SK-N-MC (cell line): Measurements from ENCODE around the gene TFPI2.

Experiments used
- DNase-seq: peaks from one replicate; pipeline ENCODE4 v3.0.0-alpha.2; 2011; ENCODE audit warnings: low read depth, low spot score
- H3K27ac ChIP-seq: fragments of 200-600 bp; sonication (generic); 2 replicates; pipeline ENCODE4 v1.5.1; 2016; ENCODE audit warnings: mixed run types
- H3K36me3 ChIP-seq: fragments of 200-600 bp; sonication (generic); 2 replicates; pipeline ENCODE4 v1.6.1; 2017; ENCODE audit warnings: antibody characterized with exemption, low read length, mixed read lengths; ENCODE audit not compliant: insufficient read depth
- H3K4me3 ChIP-seq: fragments of 200-600 bp; sonication (generic); 2 replicates; pipeline ENCODE4 v1.5.1; 2016
- H3K9ac ChIP-seq: fragments of 200-600 bp; sonication (generic); 2 replicates; pipeline ENCODE4 v1.8.0; 2017; ENCODE audit warnings: mixed run types, mixed read lengths; ENCODE audit not compliant: insufficient read length
- H3K9me3 ChIP-seq: fragments of 200-600 bp; sonication (generic); 2 replicates; pipeline ENCODE4 v1.6.1; 2017; ENCODE audit warnings: low read depth, mild to moderate bottlenecking, antibody characterized with exemption, low read length, moderate library complexity, mixed read lengths
- EZH2 ChIP-seq: fragments of 200-600 bp; sonication (generic); IDR thresholded peaks from one replicate; pipeline ENCODE4 v1.6.1; 2017; ENCODE audit warnings: antibody characterized with exemption
- FOXP2 ChIP-seq: optimal IDR thresholded peaks from 2 replicates; pipeline ENCODE3; 2011; ENCODE audit warnings: mild to moderate bottlenecking, moderate library complexity; ENCODE audit not compliant: insufficient read depth; ENCODE audit errors: extremely low read length, control extremely low read depth
- POLR2AphosphoS5 ChIP-seq: IDR thresholded peaks from 2 replicates; pipeline ENCODE4 v1.6.1; 2012; ENCODE audit warnings: mild to moderate bottlenecking, low read depth, low read length, borderline replicate concordance

The TFPI2 gene

DNA sequence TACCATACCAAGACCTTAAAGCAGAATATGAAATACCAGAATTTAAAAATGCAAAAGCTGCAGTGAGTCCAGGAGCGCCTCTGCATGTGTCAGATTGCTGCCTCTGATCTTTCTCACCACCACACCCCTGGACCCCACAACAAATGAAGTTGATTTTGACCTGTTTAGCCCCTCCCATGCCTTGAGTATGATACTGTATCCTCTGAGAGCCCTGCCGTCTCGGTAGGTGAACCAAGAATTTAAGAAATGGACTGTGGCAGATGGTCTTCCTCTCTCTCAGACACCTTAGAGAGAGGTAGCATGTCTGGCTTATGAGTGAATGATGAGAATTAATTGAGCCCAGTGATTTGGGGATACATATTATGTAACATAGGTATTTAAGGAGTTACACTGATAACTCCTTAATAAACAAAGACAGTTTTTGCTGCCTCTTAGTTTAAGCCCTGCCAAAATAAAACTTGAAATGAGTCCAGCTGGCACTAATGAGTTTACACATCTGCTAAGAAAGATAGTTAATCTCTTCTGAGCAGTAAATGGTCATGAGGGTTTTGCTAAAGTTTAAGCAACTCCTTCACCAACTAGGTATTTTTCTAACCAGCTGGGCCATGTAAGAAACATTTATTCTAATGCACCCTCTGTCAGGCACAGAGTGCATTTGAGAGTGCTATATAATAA, 4.5 kb upstream of the TFPI2 start:
- Histone ChIP-seq H3K4me3 (no peak overlapping the region), H3K36me3 (no peaks in the 10 kb centered on the region), H3K9me3 (no peaks in the 10 kb centered on the region), H3K9ac (no peak overlapping the region), H3K27ac (no peak overlapping the region)
- DNase-seq, result no peak
- TF ChIP-seq EZH2 (no peak), POLR2AphosphoS5 (no peak), FOXP2 (no peak)

DNA sequence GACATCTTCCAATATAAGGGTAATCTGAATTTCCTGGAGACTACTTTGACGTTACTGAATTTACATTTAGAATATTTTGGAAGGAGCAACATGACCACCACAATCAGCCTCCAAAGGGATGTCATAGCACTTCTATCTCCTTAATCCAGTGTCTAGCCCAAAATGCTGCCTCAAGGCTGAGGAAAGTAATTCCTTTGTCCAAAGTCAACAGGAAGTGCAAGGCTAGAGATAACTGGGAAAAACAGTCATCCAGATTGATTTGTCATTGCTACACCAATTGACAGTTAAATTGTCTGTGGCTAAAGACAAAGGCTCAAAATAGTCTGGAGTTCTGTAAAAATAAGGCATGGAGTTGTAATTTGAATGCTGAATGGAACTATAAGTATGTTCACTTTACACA, 3.9 kb upstream of the TFPI2 start:
- no peak for TF ChIP-seq EZH2
- no peak for TF ChIP-seq FOXP2
- TF ChIP-seq POLR2AphosphoS5, result no peak

DNA sequence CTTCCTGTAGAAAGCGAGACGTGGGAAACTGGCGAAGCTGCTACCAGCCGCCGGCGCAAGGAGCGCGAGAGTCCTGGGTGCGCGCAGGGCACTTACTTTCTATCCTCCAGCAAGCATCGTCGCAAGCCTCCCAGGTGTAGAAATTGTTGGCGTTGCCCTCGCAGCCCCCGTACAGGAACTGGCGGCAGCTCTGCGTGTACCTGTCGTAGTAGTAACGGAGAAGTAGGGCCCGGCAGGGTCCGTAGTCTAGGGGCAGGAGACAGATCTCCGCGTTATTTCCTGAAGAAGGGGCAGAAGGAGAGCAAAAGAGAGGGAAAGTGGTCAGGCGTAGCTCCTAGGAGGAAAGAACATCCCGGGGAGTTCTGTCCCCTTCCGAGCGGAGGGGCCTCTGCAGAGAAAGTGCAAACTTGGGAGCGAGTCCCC, 501 bp downstream of the TFPI2 start:
- Histone ChIP-seq H3K36me3 (no peaks in the 10 kb centered on the region), H3K9ac (peak overlapping the region; percentile 30), H3K4me3 (peak overlapping the region; percentile 78), H3K9me3 (no peaks in the 10 kb centered on the region), H3K27ac (no peak overlapping the region)
- TF ChIP-seq FOXP2 (no peak), POLR2AphosphoS5 (no peak), EZH2 (no peak)
- DNase-seq, result no peak

More for the DNA sequence above, 3.9 kb upstream of the TFPI2 start:
- H3K36me3 ChIP-seq, result no peaks in the 10 kb centered on the region
- no peak for DNase-seq
- H3K27ac ChIP-seq, result no peak overlapping the region
- H3K4me3 ChIP-seq, result no peak overlapping the region
- H3K9ac ChIP-seq, result no peak overlapping the region
- H3K9me3 ChIP-seq, result no peaks in the 10 kb centered on the region

DNA sequence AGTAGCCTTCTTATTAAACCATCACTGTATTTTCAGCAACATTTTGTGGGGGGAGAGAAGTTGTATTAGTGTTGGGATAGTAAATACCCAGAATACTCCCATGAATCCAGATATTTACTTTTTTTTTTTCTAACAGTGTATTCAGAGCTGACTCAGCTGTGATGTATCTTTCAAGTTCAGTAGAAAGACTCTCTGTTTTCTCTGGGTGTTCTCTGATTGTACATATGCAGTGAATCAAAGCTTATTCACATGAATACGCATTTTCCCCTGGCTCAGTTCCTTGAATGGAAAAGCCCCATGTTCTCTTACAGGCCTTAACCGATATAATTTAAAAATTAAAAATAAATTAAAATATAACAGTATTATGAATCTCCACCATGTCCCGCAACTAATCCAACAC, 1.3 kb downstream of the TFPI2 start:
- TF ChIP-seq EZH2 (no peak), FOXP2 (no peak), POLR2AphosphoS5 (no peak)
- DNase-seq, result no peak
- H3K4me3 ChIP-seq, result no peak overlapping the region
- H3K27ac ChIP-seq, result no peak overlapping the region
- H3K36me3 ChIP-seq, result no peaks in the 10 kb centered on the region
- H3K9me3 ChIP-seq, result no peaks in the 10 kb centered on the region
- no peak overlapping the region for H3K9ac ChIP-seq

DNA sequence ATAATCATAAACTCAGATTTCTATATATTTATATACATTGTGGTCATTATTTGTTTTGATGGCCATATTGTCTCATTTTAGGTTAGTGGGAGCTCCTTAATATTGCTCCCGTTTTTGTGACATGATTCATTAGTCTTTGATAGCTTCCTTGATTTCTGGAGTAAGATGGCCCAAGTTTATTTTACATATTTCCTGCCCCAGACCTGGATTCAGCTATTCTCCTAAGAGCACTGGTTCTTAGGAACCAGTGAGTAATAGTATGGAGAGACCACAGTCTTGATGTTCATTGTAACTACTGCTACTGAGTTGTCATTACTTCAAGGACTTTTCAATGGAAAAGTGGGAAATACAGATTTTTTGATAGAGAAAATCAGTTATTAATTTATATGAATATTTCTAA, 6.0 kb downstream of the TFPI2 start:
- Histone ChIP-seq H3K36me3 (no peaks in the 10 kb centered on the region), H3K27ac (no peak overlapping the region)
- TF ChIP-seq POLR2AphosphoS5 (no peak), EZH2 (no peak), FOXP2 (no peak)

DNA sequence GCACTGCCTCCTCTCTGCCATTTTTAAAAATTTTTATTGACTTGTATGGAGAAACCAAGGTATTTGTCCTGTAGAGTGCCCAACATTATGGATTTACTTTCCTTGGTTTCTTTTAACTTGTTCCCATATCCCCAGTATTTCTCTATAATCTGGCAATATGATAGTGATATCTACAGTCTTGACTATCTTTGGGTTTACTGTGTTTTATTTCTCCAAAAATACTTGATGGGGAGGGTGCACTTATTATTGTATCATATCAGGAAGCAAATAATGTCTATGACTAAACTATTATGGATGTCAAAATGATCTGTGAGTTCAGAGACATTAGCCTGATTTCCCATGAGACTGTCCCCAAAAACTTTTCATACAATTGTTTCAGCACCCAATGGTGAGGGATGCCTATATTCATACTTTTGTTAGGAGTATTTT, 6.6 kb downstream of the TFPI2 start:
- no peaks in the 10 kb centered on the region for H3K9me3 ChIP-seq
- no peak for TF ChIP-seq FOXP2
- H3K36me3 ChIP-seq, result no peaks in the 10 kb centered on the region
- DNase-seq, result no peak
- H3K4me3 ChIP-seq, result no peak overlapping the region
- H3K9ac ChIP-seq, result no peak overlapping the region
- H3K27ac ChIP-seq, result no peak overlapping the region

More for the DNA sequence above, 6.0 kb downstream of the TFPI2 start:
- Histone ChIP-seq H3K9ac (no peak overlapping the region), H3K9me3 (no peaks in the 10 kb centered on the region), H3K4me3 (no peak overlapping the region)
- DNase-seq, result no peak

DNA sequence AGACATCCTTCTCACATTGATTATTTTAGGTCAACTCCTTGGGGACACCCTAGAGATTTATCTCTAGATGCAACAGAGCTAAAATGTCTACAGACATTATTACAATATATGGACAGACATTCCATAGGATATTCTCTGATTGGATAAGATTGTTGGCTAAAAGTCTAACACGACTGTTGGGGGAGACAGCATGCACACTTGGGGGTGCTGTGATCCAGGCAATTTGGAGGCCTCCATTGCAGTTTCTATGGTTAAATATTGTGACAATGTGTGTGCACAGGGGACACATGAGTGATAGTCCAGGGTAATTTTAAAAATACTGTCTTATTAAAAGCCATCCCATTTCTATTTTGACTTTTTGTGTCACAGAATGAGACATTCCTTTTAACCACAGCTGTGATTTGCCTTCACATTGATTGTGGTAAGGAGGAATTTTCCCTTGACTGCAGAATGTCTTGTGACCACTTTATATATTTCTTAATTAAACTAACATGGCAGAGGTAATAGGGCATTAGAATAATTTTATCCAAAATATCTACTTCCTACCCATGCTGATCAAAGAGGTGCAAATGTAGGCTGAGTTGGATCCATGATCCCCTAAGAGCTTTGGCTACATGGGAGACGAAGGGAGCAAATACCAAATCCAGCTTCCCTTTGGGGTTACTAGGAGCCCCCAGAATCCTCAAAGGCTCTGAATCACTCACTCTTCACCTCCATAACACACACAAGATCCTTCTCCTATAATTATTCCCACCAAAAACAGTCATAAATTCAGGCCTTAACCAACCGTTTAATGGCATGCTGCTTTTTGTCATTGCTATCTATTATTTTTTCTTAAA, 7.3 kb downstream of the TFPI2 start:
- TF ChIP-seq EZH2, result no peak
- no peak for TF ChIP-seq FOXP2
- no peak for TF ChIP-seq POLR2AphosphoS5
- no peaks in the 10 kb centered on the region for H3K36me3 ChIP-seq
- DNase-seq, result no peak

DNA sequence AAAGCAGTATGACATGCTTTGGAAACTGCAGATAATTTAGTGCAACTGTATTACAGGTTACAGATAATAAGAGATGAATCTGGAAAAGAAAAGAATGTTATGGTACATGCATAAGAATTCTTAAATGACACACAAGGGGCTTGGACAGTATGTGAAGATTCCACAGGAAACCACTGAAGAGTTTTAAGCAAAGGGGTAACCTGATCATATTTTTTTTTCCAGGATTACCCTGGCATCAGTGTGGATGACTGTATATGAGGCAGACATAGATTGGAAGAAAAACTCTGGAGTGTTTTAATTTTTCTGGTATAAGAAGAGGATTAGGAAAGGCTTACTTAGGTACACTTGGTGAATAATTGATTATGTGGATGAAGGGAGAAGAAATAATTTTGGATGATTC, 8.1 kb downstream of the TFPI2 start:
- no peak overlapping the region for H3K4me3 ChIP-seq
- TF ChIP-seq FOXP2 (no peak), POLR2AphosphoS5 (no peak), EZH2 (no peak)
- no peaks in the 10 kb centered on the region for H3K9me3 ChIP-seq
- H3K36me3 ChIP-seq, result no peaks in the 10 kb centered on the region
- DNase-seq, result no peak
- no peak overlapping the region for H3K9ac ChIP-seq
- no peak overlapping the region for H3K27ac ChIP-seq

More for the DNA sequence above, 7.3 kb downstream of the TFPI2 start:
- Histone ChIP-seq H3K9me3 (no peaks in the 10 kb centered on the region), H3K9ac (no peak overlapping the region), H3K27ac (no peak overlapping the region), H3K4me3 (no peak overlapping the region)
